Measurements from ENCODE around the gene ZNF394.
"Not testable (repeated sequence)": the region's sequence is repeated elsewhere in the genome, so short reads cannot be mapped to it uniquely, and the experiment has no call there.

The ZNF394 gene

DNA sequence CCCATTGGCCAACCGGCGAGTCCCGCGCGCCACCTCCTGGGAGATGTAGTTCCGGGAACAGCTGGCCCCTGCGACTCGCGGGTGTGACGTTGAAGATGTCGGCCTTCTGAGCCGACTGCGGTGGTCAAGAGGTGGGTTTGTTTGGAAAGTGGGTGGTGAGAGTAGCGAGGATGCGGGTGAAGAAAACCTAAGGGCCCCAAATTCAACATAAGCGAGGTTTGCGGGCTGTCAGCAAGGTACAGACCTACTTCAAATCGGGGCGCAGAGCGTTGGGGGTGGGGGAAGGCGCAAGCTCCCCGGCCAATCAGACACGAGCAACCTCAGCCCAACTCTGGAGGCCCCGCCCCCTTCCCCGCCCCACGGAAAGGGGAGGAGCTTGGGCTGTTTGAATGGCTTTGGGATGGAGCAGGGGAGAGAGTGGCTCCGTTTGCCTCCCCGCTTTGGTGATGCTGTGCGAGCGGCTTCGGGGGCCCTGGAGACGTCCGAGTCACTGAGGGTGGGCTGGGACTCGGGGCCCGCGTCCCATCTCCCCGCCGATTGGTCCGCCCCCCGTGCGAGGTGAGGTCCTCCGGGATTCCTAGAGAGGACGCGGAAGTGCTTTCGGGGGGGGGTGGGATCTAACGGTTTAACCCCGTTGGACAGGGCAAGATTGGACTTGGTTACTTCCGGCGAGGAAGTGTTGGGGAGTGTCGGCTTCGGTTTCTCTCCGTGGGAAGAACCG is 4.7 kb upstream of the ZNF394 start, which contains the start of gene ZKSCAN5:
Gene ZKSCAN5 (plus strand): TSS at position 60 of the 721 bp plus-strand sequence. CDS start 1,383 bp downstream, outside the sequence.
- no peaks in the 10 kb centered on the region for H3K9me3 ChIP-seq (ENCODE audit: control insufficient read depth, insufficient read depth, low read length)
- no peaks in the 10 kb centered on the region for H3K4me1 ChIP-seq (ENCODE audit: insufficient read depth, low read length)
- H3K36me3 ChIP-seq (ENCODE audit: insufficient read depth, low read length), result no peaks in the 10 kb centered on the region
- H3K9ac ChIP-seq (ENCODE audit: low read depth, low read length), result peak within 1 kb of the TSS; percentile 91

GRCh38 chr7:99504281-99504602 is 4.2 kb upstream of the ZNF394 start:
- no peaks in the 10 kb centered on the region for H3K4me1 ChIP-seq (ENCODE audit: insufficient read depth, low read length)
- H3K9ac ChIP-seq (ENCODE audit: low read depth, low read length), result peak overlapping the region; percentile 91; the same call in 1 of the 2 replicates
- no peaks in the 10 kb centered on the region for H3K36me3 ChIP-seq (ENCODE audit: insufficient read depth, low read length)
- H3K9me3 ChIP-seq (ENCODE audit: control insufficient read depth, insufficient read depth, low read length), result no peaks in the 10 kb centered on the region

GRCh38 chr7:99501236-99501635 is 1.2 kb upstream of the ZNF394 start:
- H3K9ac ChIP-seq (ENCODE audit: low read depth, low read length), result peak overlapping the region; percentile 81; the same call in 1 of the 2 replicates
- not testable (repeated sequence) for H3K9me3 ChIP-seq (ENCODE audit: control insufficient read depth, insufficient read depth, low read length); H3K36me3 ChIP-seq (ENCODE audit: insufficient read depth, low read length); H3K4me1 ChIP-seq (ENCODE audit: insufficient read depth, low read length)

DNA sequence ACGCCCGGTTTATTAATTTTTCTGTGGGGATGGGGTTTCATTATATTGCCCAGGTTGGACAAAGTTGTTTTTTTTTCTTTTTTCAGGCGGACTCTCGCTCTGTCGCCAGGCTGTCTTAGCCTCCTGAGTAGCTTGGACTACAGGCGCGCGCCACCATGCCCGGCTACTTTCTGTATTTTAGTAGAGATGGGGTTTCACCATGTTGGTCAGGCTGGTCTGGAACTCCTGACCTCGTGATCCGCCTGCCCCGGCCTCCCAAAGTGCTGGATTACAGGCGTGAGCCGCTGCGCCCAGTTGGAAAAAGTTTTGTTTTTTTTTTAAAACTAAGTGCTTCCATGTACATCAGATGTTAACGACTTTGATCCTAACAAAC is 542 bp upstream of the ZNF394 start:
- H3K36me3 ChIP-seq (ENCODE audit: insufficient read depth, low read length), result peaks cover 5% of the 10 kb centered on the region; the same call in 1 of the 2 replicates
- no peaks in the 10 kb centered on the region for H3K9me3 ChIP-seq (ENCODE audit: control insufficient read depth, insufficient read depth, low read length)
- H3K4me1 ChIP-seq (ENCODE audit: insufficient read depth, low read length), result no peaks in the 10 kb centered on the region
- H3K9ac ChIP-seq (ENCODE audit: low read depth, low read length), result peak overlapping the region; percentile 81; the same call in 1 of the 2 replicates

GRCh38 chr7:99499371-99499720 is 735 bp downstream of the ZNF394 start:
- H3K4me1 ChIP-seq (ENCODE audit: insufficient read depth, low read length), result no peaks in the 10 kb centered on the region
- H3K36me3 ChIP-seq (ENCODE audit: insufficient read depth, low read length), result peaks cover 7% of the 10 kb centered on the region; the same call in 1 of the 2 replicates
- peak overlapping the region; percentile 81 for H3K9ac ChIP-seq (ENCODE audit: low read depth, low read length)
- no peaks in the 10 kb centered on the region for H3K9me3 ChIP-seq (ENCODE audit: control insufficient read depth, insufficient read depth, low read length)

- H3K9me3 ChIP-seq (ENCODE audit: control insufficient read depth, insufficient read depth, low read length), result no peaks in the 10 kb centered on the region; the same call in 1 of the 2 replicates
- H3K4me1 ChIP-seq (ENCODE audit: insufficient read depth, low read length), result no peaks in the 10 kb centered on the region
- peak overlapping the region; percentile 59 for H3K9ac ChIP-seq (ENCODE audit: low read depth, low read length)
- peaks cover 15% of the 10 kb centered on the region; the same call in 1 of the 2 replicates for H3K36me3 ChIP-seq (ENCODE audit: insufficient read depth, low read length)
Measured at GRCh38 chr7:99498546-99498944, 1.5 kb downstream of the ZNF394 start.

GRCh38 chr7:99497766-99498545 is 2.1 kb downstream of the ZNF394 start:
- peak overlapping the region; percentile 59; the same call in 1 of the 2 replicates for H3K9ac ChIP-seq (ENCODE audit: low read depth, low read length)
- peaks cover 20% of the 10 kb centered on the region; the same call in 1 of the 2 replicates for H3K36me3 ChIP-seq (ENCODE audit: insufficient read depth, low read length)
- H3K9me3 ChIP-seq (ENCODE audit: control insufficient read depth, insufficient read depth, low read length), result no peaks in the 10 kb centered on the region; the same call in 1 of the 2 replicates
- H3K4me1 ChIP-seq (ENCODE audit: insufficient read depth, low read length), result no peaks in the 10 kb centered on the region

GRCh38 chr7:99493823-99494222 is 6.3 kb downstream of the ZNF394 start:
- Histone ChIP-seq H3K9ac (ENCODE audit: low read depth, low read length) (no peak overlapping the region), H3K9me3 (ENCODE audit: control insufficient read depth, insufficient read depth, low read length) (no peaks in the 10 kb centered on the region; the same call in 1 of the 2 replicates), H3K36me3 (ENCODE audit: insufficient read depth, low read length) (peaks cover 23% of the 10 kb centered on the region; the same call in 1 of the 2 replicates), H3K4me1 (ENCODE audit: insufficient read depth, low read length) (no peaks in the 10 kb centered on the region)

GRCh38 chr7:99490878-99491277 is 9.2 kb downstream of the ZNF394 start:
- H3K9me3 ChIP-seq (ENCODE audit: control insufficient read depth, insufficient read depth, low read length), result no peaks in the 10 kb centered on the region; the same call in 1 of the 2 replicates
- H3K4me1 ChIP-seq (ENCODE audit: insufficient read depth, low read length), result no peaks in the 10 kb centered on the region
- peaks cover 21% of the 10 kb centered on the region; the same call in 1 of the 2 replicates for H3K36me3 ChIP-seq (ENCODE audit: insufficient read depth, low read length)
- no peak overlapping the region for H3K9ac ChIP-seq (ENCODE audit: low read depth, low read length)

- H3K36me3 ChIP-seq (ENCODE audit: insufficient read depth, low read length), result peaks cover 18% of the 10 kb centered on the region; the same call in 1 of the 2 replicates
Measured at GRCh38 chr7:99489235-99489634, 10.8 kb downstream of the ZNF394 start.

DNA sequence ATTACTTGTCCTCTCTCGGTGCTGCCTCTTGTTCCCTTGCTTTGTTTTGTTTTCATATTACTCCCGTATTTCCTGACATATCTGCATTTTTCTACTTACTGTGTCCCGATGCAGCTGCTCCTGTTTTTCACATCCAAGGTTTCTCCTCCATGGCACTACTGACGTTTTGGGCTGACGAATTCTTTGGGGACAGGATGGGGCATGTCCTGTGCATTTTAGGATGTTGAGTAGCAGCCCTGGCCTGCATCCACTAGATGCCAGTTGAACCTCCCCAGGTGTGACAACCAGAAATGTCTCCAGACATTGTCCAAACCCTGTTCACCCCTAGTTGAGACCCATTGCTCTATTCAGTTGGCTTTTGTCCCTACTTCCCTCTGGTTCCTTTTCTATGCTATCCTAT is 15.0 kb downstream of the ZNF394 start:
- H3K36me3 ChIP-seq (ENCODE audit: insufficient read depth, low read length), result peaks cover 5% of the 10 kb centered on the region; the same call in 1 of the 2 replicates
- no peaks in the 10 kb centered on the region for H3K9me3 ChIP-seq (ENCODE audit: control insufficient read depth, insufficient read depth, low read length)
- H3K4me1 ChIP-seq (ENCODE audit: insufficient read depth, low read length), result no peaks in the 10 kb centered on the region
- no peak overlapping the region for H3K9ac ChIP-seq (ENCODE audit: low read depth, low read length)

More at GRCh38 chr7:99489235-99489634, 10.8 kb downstream of the ZNF394 start:
- Histone ChIP-seq H3K9ac (ENCODE audit: low read depth, low read length) (no peak overlapping the region), H3K9me3 (ENCODE audit: control insufficient read depth, insufficient read depth, low read length) (no peaks in the 10 kb centered on the region; the same call in 1 of the 2 replicates), H3K4me1 (ENCODE audit: insufficient read depth, low read length) (no peaks in the 10 kb centered on the region)

DNA sequence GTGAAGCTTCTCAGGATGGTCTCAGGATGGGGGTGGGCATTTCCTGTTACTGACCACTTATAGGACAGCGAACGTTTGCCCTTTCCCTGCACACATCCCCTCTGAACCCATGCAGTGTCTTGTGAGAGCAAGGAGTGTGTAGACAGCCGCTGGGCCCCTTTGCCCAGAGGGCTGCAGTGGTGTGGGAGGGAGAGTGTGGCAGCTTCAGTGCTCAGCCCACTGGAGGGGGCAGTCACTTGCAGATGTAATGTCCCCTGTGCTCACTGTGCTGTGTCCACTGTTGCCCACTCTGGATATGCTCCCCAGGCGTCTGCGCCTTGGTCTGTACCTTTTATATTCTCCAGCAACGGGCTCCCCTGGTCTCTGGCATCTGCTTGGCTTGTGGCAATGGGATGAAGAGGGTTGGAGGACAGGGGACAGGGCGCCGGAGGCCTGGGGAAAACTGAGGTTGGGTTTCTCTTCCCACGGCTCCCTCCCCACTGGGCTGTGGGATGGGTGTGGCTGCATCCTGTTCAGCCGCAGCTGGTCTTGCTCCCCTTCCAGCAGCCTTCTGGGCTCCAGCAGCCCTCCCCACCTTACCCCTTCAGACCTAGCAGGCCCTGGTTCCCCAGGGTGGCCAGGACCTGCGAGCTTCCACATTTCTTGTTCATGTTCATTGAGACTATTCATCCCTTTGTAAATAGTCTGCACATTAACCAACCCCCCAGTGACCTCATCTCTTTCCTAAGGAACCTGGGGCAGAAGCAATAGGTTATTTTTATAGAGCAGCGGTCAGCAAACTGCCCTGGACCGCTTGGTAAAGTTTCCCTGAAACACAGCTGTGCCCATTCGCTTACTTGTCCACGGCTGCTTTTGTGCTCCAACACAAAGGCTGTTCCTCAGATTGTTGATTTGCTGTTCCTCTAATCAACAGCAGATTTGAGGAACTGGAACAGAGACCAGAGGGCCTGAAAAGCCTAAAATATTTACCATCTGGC is 21.3 kb downstream of the ZNF394 start:
- no peak overlapping the region for H3K9ac ChIP-seq (ENCODE audit: low read depth, low read length)
- H3K36me3 ChIP-seq (ENCODE audit: insufficient read depth, low read length), result peaks cover 11% of the 10 kb centered on the region; the same call in 1 of the 2 replicates
- H3K4me1 ChIP-seq (ENCODE audit: insufficient read depth, low read length), result no peaks in the 10 kb centered on the region
- no peaks in the 10 kb centered on the region for H3K9me3 ChIP-seq (ENCODE audit: control insufficient read depth, insufficient read depth, low read length)

DNA sequence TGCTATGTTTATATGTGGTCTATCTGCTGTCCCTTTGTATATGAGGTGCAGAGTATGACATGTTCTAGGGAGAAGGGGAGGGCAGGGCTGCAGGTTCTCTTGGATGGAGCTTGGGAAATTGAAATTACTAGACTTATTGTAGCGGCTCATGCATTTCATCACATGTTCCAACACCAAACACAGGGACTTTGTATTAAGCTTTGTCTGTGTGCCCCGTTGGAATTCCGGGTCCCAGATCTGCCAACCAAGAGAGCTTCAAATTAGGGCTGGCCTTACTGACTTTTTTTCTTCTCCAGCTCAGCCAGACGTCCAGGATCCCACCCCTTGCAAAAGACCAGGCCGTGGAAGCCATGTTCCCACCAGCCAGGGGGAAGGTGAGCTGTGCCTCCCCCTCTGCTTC is 24.0 kb downstream of the ZNF394 start:
- Histone ChIP-seq H3K9me3 (ENCODE audit: control insufficient read depth, insufficient read depth, low read length) (no peaks in the 10 kb centered on the region), H3K9ac (ENCODE audit: low read depth, low read length) (no peak overlapping the region), H3K36me3 (ENCODE audit: insufficient read depth, low read length) (peaks cover 11% of the 10 kb centered on the region; the same call in 1 of the 2 replicates), H3K4me1 (ENCODE audit: insufficient read depth, low read length) (no peaks in the 10 kb centered on the region)

- H3K9me3 ChIP-seq (ENCODE audit: control insufficient read depth, insufficient read depth, low read length), result no peaks in the 10 kb centered on the region
- H3K36me3 ChIP-seq (ENCODE audit: insufficient read depth, low read length), result 0 out of 2 replicates have a peak, but pooled peaks cover 2% of the 10 kb centered on the region
- H3K9ac ChIP-seq (ENCODE audit: low read depth, low read length), result peak overlapping the region; percentile 87
- H3K4me1 ChIP-seq (ENCODE audit: insufficient read depth, low read length), result no peaks in the 10 kb centered on the region
Measured at GRCh38 chr7:99473315-99473596, 26.8 kb downstream of the ZNF394 start.

Measured in ES-I3 (cell line).